NCI-H2107 (cell line): Measurements from ENCODE around the gene TANGO2.

ENCODE experiments used
- DNase-seq: peaks from one replicate; lab custom pipeline; 2025; lab: John Stamatoyannopoulos, UW

The TANGO2 gene

GRCh38 chr22:20087319-20088262 lies 66.7 kb downstream of the TANGO2 start:
- no peak for DNase-seq

- no peak for DNase-seq
Observed at GRCh38 chr22:20088263-20088648, 67.3 kb downstream of the TANGO2 start.

- DNase-seq = no peak
Observed at GRCh38 chr22:20089226-20089976, 68.5 kb downstream of the TANGO2 start.

- DNase-seq = no peak
Observed at GRCh38 chr22:20089977-20090729, 69.2 kb downstream of the TANGO2 start.

GRCh38 chr22:20090730-20091240 lies 69.9 kb downstream of the TANGO2 start:
- no peak for DNase-seq

GRCh38 chr22:20091690-20092476 lies 71.0 kb downstream of the TANGO2 start:
- no peak for DNase-seq

- DNase-seq = no peak
Observed at GRCh38 chr22:20092477-20092854, 71.6 kb downstream of the TANGO2 start.

GRCh38 chr22:20093418-20094196 lies 72.7 kb downstream of the TANGO2 start:
- DNase-seq = no peak

- no peak for DNase-seq
Observed at GRCh38 chr22:20094197-20094807, 73.4 kb downstream of the TANGO2 start.

GRCh38 chr22:20095521-20095920 lies 74.6 kb downstream of the TANGO2 start:
- DNase-seq = no peak

GRCh38 chr22:20096574-20097420 lies 75.9 kb downstream of the TANGO2 start:
- no peak for DNase-seq

- no peak for DNase-seq
Observed at GRCh38 chr22:20099099-20099711, 78.3 kb downstream of the TANGO2 start.

GRCh38 chr22:20101638-20102037 lies 80.7 kb downstream of the TANGO2 start:
- DNase-seq = no peak

- DNase-seq = no peak
Observed at GRCh38 chr22:20102203-20102780, 81.4 kb downstream of the TANGO2 start.

- DNase-seq = no peak
Observed at GRCh38 chr22:20105456-20106204, 84.7 kb downstream of the TANGO2 start.

- DNase-seq = no peak
Observed at GRCh38 chr22:20106205-20106848, 85.4 kb downstream of the TANGO2 start.

- DNase-seq = no peak
Observed at GRCh38 chr22:20106849-20107237, 85.9 kb downstream of the TANGO2 start.
